ENCODE results near the gene KCNK10. TPM values are rescaled to one million over a fixed set of nuclear protein-coding genes. Genes with fewer than 3 reads are reported as not detected.

KCNK10 gene
- total and polyA plus RNA-seq, 2 experiments from 2014 or later: not detected

- Histone ChIP-seq H3K27ac (no peak overlapping the region), H3K9me3 (ENCODE audit: low read depth) (no peaks in the 10 kb centered on the region), H3K79me2 (ENCODE audit: insufficient read depth) (no peaks in the 10 kb centered on the region), H3K4me2 (ENCODE audit: unreplicated experiment) (no peak overlapping the region), H2AFZ (no peak overlapping the region), H3K4me1 (ENCODE audit: insufficient read depth) (no peaks in the 10 kb centered on the region), H3K9ac (no peak overlapping the region), H3K4me3 (no peak overlapping the region), H3K27me3 (replicated peaks; ENCODE audit: insufficient read depth) (no peaks in the 10 kb centered on the region), H4K20me1 (ENCODE audit: insufficient read depth) (no peaks in the 10 kb centered on the region), H3K9me2 (ENCODE audit: insufficient read depth) (no peaks in the 10 kb centered on the region), H3K36me3 (ENCODE audit: low read depth) (no peaks in the 10 kb centered on the region), H3F3A (ENCODE audit: insufficient read depth) (no peaks in the 10 kb centered on the region)
- TF ChIP-seq EZH2 (IDR thresholded peaks at IDR 0.05; ENCODE audit: insufficient read depth, poor library complexity, severe bottlenecking): no peak
- TF ChIP-seq EZH2phosphoT487 (IDR thresholded peaks at IDR 0.05; ENCODE audit: insufficient read depth, low read depth): no peak
- in situ Hi-C loops (cut with MboI): no loop called here
- 10 to 12% methylated on average over 1 of the region's 1 CpG for WGBS, 2 experiments (ENCODE audit: low coverage in 1 of 2, low lambda C conversion rate in 2 of 2, missing lambda C conversion rate in 2 of 2)
- DNase-seq: no peak
Measured at GRCh38 chr14:88251650-88252049, 71.4 kb downstream of the KCNK10 start.

GRCh38 chr14:88249266-88249665, 73.8 kb downstream of the KCNK10 start:
- no peaks in the 10 kb centered on the region for H3K36me3 ChIP-seq (ENCODE audit: low read depth)
- no peaks in the 10 kb centered on the region for H3F3A ChIP-seq (ENCODE audit: insufficient read depth)
- H4K20me1 ChIP-seq (ENCODE audit: insufficient read depth): no peaks in the 10 kb centered on the region
- H3K4me3 ChIP-seq: no peak overlapping the region
- H3K27ac ChIP-seq: no peak overlapping the region
- no peak overlapping the region for H2AFZ ChIP-seq
- in situ Hi-C loops (cut with MboI): no loop called here
- H3K9me3 ChIP-seq (ENCODE audit: low read depth): no peaks in the 10 kb centered on the region
- H3K4me1 ChIP-seq (ENCODE audit: insufficient read depth): no peaks in the 10 kb centered on the region
- no peaks in the 10 kb centered on the region for H3K9me2 ChIP-seq (ENCODE audit: insufficient read depth)
- H3K79me2 ChIP-seq (ENCODE audit: insufficient read depth): no peaks in the 10 kb centered on the region
- 33 to 35% methylated on average over 4 of the region's 4 CpGs for WGBS, 2 experiments (ENCODE audit: low coverage in 1 of 2, low lambda C conversion rate in 2 of 2, missing lambda C conversion rate in 2 of 2)
- TF ChIP-seq EZH2 (IDR thresholded peaks at IDR 0.05; ENCODE audit: insufficient read depth, poor library complexity, severe bottlenecking): no peak
- H3K9ac ChIP-seq: no peak overlapping the region
- DNase-seq: no peak
- H3K4me2 ChIP-seq (ENCODE audit: unreplicated experiment): no peak overlapping the region
- no peaks in the 10 kb centered on the region for H3K27me3 ChIP-seq (replicated peaks; ENCODE audit: insufficient read depth)

GRCh38 chr14:88248606-88249005, 74.5 kb downstream of the KCNK10 start:
- H3K9me3 ChIP-seq (ENCODE audit: low read depth): no peaks in the 10 kb centered on the region
- H3K4me2 ChIP-seq (ENCODE audit: unreplicated experiment): no peak overlapping the region
- 51 to 54% methylated on average over 4 of the region's 4 CpGs for WGBS, 2 experiments (ENCODE audit: low coverage in 1 of 2, low lambda C conversion rate in 2 of 2, missing lambda C conversion rate in 2 of 2)
- TF ChIP-seq EZH2phosphoT487 (IDR thresholded peaks at IDR 0.05; ENCODE audit: insufficient read depth, low read depth) (no peak), EZH2 (IDR thresholded peaks at IDR 0.05; ENCODE audit: insufficient read depth, poor library complexity, severe bottlenecking) (no peak)
- DNase-seq: peak; percentile 7
- no peaks in the 10 kb centered on the region for H3K79me2 ChIP-seq (ENCODE audit: insufficient read depth)
- H3K9me2 ChIP-seq (ENCODE audit: insufficient read depth): no peaks in the 10 kb centered on the region
- H3K4me3 ChIP-seq: no peak overlapping the region
- H2AFZ ChIP-seq: no peak overlapping the region
- in situ Hi-C loops (cut with MboI): no loop called here
- H3K27ac ChIP-seq: no peak overlapping the region
- H3K4me1 ChIP-seq (ENCODE audit: insufficient read depth): no peaks in the 10 kb centered on the region
- no peak overlapping the region for H3K9ac ChIP-seq
- no peaks in the 10 kb centered on the region for H3F3A ChIP-seq (ENCODE audit: insufficient read depth)
- no peaks in the 10 kb centered on the region for H4K20me1 ChIP-seq (ENCODE audit: insufficient read depth)
- H3K36me3 ChIP-seq (ENCODE audit: low read depth): no peaks in the 10 kb centered on the region
- H3K27me3 ChIP-seq (replicated peaks; ENCODE audit: insufficient read depth): no peaks in the 10 kb centered on the region

- TF ChIP-seq EZH2 (IDR thresholded peaks at IDR 0.05; ENCODE audit: insufficient read depth, poor library complexity, severe bottlenecking) (no peak), EZH2phosphoT487 (IDR thresholded peaks at IDR 0.05; ENCODE audit: insufficient read depth, low read depth) (no peak)
- H3K4me1 ChIP-seq (ENCODE audit: insufficient read depth): no peaks in the 10 kb centered on the region
- no peaks in the 10 kb centered on the region for H3K27me3 ChIP-seq (replicated peaks; ENCODE audit: insufficient read depth)
- whole genome bisulfite sequencing, 2 experiments (ENCODE audit: low coverage in 1 of 2, low lambda C conversion rate in 2 of 2, missing lambda C conversion rate in 2 of 2): 60 to 80% methylated on average over 4 of the region's 4 CpGs
- no peak overlapping the region for H3K9ac ChIP-seq
- DNase-seq: no peak
- H4K20me1 ChIP-seq (ENCODE audit: insufficient read depth): no peaks in the 10 kb centered on the region
- H3K9me2 ChIP-seq (ENCODE audit: insufficient read depth): no peaks in the 10 kb centered on the region
- no peak overlapping the region for H3K27ac ChIP-seq
- in situ Hi-C loops (cut with MboI): no loop called here
- no peak overlapping the region for H2AFZ ChIP-seq
- H3K4me2 ChIP-seq (ENCODE audit: unreplicated experiment): no peak overlapping the region
- no peaks in the 10 kb centered on the region for H3K9me3 ChIP-seq (ENCODE audit: low read depth)
- H3K4me3 ChIP-seq: no peak overlapping the region
- H3K36me3 ChIP-seq (ENCODE audit: low read depth): no peaks in the 10 kb centered on the region
- H3F3A ChIP-seq (ENCODE audit: insufficient read depth): no peaks in the 10 kb centered on the region
- no peaks in the 10 kb centered on the region for H3K79me2 ChIP-seq (ENCODE audit: insufficient read depth)
Measured at GRCh38 chr14:88247228-88247627, 75.8 kb downstream of the KCNK10 start.

GRCh38 chr14:88245321-88245720, 77.7 kb downstream of the KCNK10 start:
- no peak overlapping the region for H3K4me3 ChIP-seq
- H4K20me1 ChIP-seq (ENCODE audit: insufficient read depth): no peaks in the 10 kb centered on the region
- no peaks in the 10 kb centered on the region for H3K27me3 ChIP-seq (replicated peaks; ENCODE audit: insufficient read depth)
- TF ChIP-seq EZH2phosphoT487 (IDR thresholded peaks at IDR 0.05; ENCODE audit: insufficient read depth, low read depth): no peak
- no peak for TF ChIP-seq EZH2 (IDR thresholded peaks at IDR 0.05; ENCODE audit: insufficient read depth, poor library complexity, severe bottlenecking)
- H2AFZ ChIP-seq: no peak overlapping the region
- no peaks in the 10 kb centered on the region for H3K4me1 ChIP-seq (ENCODE audit: insufficient read depth)
- no peak overlapping the region for H3K9ac ChIP-seq
- no peaks in the 10 kb centered on the region for H3K9me3 ChIP-seq (ENCODE audit: low read depth)
- no peak overlapping the region for H3K4me2 ChIP-seq (ENCODE audit: unreplicated experiment)
- no peaks in the 10 kb centered on the region for H3K9me2 ChIP-seq (ENCODE audit: insufficient read depth)
- 2 to 8% methylated on average over 8 of the region's 8 CpGs for WGBS, 2 experiments (ENCODE audit: low coverage in 1 of 2, low lambda C conversion rate in 2 of 2, missing lambda C conversion rate in 2 of 2)
- H3F3A ChIP-seq (ENCODE audit: insufficient read depth): no peaks in the 10 kb centered on the region
- H3K79me2 ChIP-seq (ENCODE audit: insufficient read depth): no peaks in the 10 kb centered on the region
- no peak overlapping the region for H3K27ac ChIP-seq
- no peaks in the 10 kb centered on the region for H3K36me3 ChIP-seq (ENCODE audit: low read depth)
- in situ Hi-C loops (cut with MboI): no loop called here
- peak; percentile 11 for DNase-seq

All from GM23248 (cell line).